ENCODE measurements around the gene EPHA2. TPM values are rescaled to one million over a fixed set of nuclear protein-coding genes. Genes with fewer than 3 reads are reported as not detected.

Gene EPHA2
- total RNA-seq, 1 donor from 2014 or later: not detected

DNA sequence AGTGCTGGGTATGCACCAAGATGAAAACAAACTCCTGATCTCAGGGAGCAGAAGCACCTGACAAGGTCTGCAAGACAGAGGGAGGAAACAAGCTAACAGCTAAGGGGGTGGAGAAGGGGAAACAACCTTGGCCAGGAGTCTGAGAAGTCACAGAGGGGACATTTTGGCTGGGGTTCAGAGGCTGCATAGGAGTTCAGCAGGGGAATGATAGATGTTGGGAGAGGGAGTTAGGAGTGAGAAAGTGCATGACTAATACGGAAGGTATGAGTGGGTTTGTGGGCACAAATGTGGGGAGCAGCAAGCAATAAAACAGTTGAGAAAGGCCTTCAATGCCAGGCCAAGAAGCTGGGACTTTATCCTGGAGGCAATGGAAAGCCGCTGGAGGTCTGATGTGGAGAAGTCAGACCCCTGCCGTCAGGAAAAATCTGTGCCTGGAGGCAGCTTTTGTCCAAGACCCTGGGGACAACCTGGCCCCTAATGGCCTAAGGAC is 16.4 kb downstream of the EPHA2 start:
- Mint-ChIP-seq H3K36me3 (ENCODE audit: low read depth) (no peaks in the 10 kb centered on the region), H3K9me3 (no peaks in the 10 kb centered on the region), H3K27me3 (ENCODE audit: low read depth) (peaks cover 2% of the 10 kb centered on the region), H3K4me1 (ENCODE audit: low read depth) (peaks cover 10% of the 10 kb centered on the region), H3K4me3 (ENCODE audit: low read depth) (no peak overlapping the region), H3K27ac (no peak overlapping the region)
- no peak for DNase-seq (ENCODE audit: low spot score)
- intact Hi-C loops (cut with micrococcal nuclease): no loop called here

DNA sequence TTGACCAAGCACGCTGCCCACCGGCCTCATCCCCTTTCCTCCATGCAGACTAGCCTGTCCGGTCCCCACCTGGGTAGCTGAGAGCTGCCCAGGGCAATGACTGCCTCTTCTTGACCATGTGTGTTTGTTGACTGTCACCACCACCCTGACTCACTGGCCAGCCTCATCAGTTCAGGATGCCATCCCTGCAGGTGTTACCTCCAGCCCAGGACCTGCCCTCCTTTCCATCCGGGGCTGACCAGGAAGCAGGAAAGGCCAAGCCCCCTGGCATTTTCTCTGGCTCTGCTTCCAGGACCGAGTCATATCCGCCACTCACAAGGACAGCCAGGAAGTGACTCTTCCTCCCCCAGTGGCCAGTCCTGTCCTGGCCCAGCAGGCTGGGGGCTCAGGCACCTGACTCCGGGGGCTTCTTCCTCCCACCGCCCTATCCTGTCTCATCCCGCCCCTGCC is 17.1 kb downstream of the EPHA2 start:
- Mint-ChIP-seq H3K4me1 (ENCODE audit: low read depth) (peaks cover 10% of the 10 kb centered on the region), H3K9me3 (no peaks in the 10 kb centered on the region), H3K4me3 (ENCODE audit: low read depth) (no peak overlapping the region), H3K27ac (no peak overlapping the region), H3K27me3 (ENCODE audit: low read depth) (peaks cover 2% of the 10 kb centered on the region), H3K36me3 (ENCODE audit: low read depth) (no peaks in the 10 kb centered on the region)
- intact Hi-C loops (cut with micrococcal nuclease): no loop called here
- DNase-seq (ENCODE audit: low spot score): no peak

GRCh38 chr1:16137890-16138467 is 17.9 kb downstream of the EPHA2 start:
- H3K4me3 Mint-ChIP-seq (ENCODE audit: low read depth): no peak overlapping the region
- H3K27ac Mint-ChIP-seq: no peak overlapping the region
- H3K9me3 Mint-ChIP-seq: no peaks in the 10 kb centered on the region
- H3K36me3 Mint-ChIP-seq (ENCODE audit: low read depth): no peaks in the 10 kb centered on the region
- DNase-seq (ENCODE audit: low spot score): no peak
- H3K4me1 Mint-ChIP-seq (ENCODE audit: low read depth): peaks cover 10% of the 10 kb centered on the region
- intact Hi-C loops (cut with micrococcal nuclease): no loop called here
- peaks cover 2% of the 10 kb centered on the region for H3K27me3 Mint-ChIP-seq (ENCODE audit: low read depth)

DNA sequence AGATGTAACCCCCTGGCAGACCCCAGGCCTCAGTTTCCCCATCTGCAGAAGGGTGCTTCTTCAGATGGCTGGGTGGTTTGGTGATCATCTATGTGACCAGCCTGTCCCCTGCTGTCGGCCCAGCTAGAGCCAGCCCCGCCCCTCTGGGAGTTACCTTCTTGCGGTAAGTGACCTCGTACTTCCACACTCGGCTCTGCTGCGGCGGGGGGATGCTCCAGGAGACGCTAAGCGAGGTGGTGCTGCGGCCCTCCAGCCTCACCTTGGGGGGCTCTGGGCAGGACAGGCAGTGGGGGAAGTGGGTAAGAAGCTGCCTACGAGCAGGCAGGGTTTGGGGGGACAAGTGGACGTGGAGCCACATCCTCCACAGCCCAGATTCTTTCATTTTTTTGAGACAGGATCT is 20.4 kb downstream of the EPHA2 start:
- H3K27ac Mint-ChIP-seq: no peak overlapping the region
- no peaks in the 10 kb centered on the region for H3K36me3 Mint-ChIP-seq (ENCODE audit: low read depth)
- no peaks in the 10 kb centered on the region for H3K27me3 Mint-ChIP-seq (ENCODE audit: low read depth)
- intact Hi-C loops (cut with micrococcal nuclease): no loop called here
- no peak for DNase-seq (ENCODE audit: low spot score)
- no peak overlapping the region for H3K4me3 Mint-ChIP-seq (ENCODE audit: low read depth)
- H3K9me3 Mint-ChIP-seq: no peaks in the 10 kb centered on the region
- H3K4me1 Mint-ChIP-seq (ENCODE audit: low read depth): peaks cover 4% of the 10 kb centered on the region

DNA sequence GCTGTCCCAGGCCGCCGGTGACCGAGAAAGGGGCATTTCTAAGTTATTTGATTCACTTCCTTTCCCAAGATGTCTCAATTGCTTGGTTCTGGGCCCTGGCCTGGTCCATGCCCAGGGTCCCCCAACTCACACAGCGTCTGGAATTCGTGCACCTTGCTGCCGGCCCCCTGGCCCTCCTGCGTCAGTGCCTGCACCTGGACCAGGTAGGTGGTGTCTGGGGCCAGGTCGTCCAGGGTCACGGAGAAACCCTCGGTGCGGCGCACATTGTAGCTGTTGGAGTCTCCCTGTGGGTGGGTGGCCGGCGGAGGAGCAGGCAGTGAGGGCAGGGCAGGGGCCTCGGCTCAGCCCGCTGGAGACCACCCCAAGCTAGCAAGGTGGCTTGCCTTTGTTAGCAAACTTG is 21.0 kb downstream of the EPHA2 start:
- Mint-ChIP-seq H3K27me3 (ENCODE audit: low read depth) (no peaks in the 10 kb centered on the region), H3K9me3 (no peaks in the 10 kb centered on the region), H3K4me3 (ENCODE audit: low read depth) (no peak overlapping the region), H3K4me1 (ENCODE audit: low read depth) (peaks cover 4% of the 10 kb centered on the region), H3K36me3 (ENCODE audit: low read depth) (no peaks in the 10 kb centered on the region), H3K27ac (no peak overlapping the region)
- DNase-seq (ENCODE audit: low spot score): no peak
- intact Hi-C loops (cut with micrococcal nuclease): no loop called here

GRCh38 chr1:16134066-16134801 is 21.6 kb downstream of the EPHA2 start:
- DNase-seq (ENCODE audit: low spot score): no peak
- no peak overlapping the region for H3K27ac Mint-ChIP-seq
- no peak overlapping the region for H3K4me3 Mint-ChIP-seq (ENCODE audit: low read depth)
- no peaks in the 10 kb centered on the region for H3K4me1 Mint-ChIP-seq (ENCODE audit: low read depth)
- no peaks in the 10 kb centered on the region for H3K27me3 Mint-ChIP-seq (ENCODE audit: low read depth)
- no peaks in the 10 kb centered on the region for H3K36me3 Mint-ChIP-seq (ENCODE audit: low read depth)
- H3K9me3 Mint-ChIP-seq: no peaks in the 10 kb centered on the region
- intact Hi-C loops (cut with micrococcal nuclease): no loop called here

DNA sequence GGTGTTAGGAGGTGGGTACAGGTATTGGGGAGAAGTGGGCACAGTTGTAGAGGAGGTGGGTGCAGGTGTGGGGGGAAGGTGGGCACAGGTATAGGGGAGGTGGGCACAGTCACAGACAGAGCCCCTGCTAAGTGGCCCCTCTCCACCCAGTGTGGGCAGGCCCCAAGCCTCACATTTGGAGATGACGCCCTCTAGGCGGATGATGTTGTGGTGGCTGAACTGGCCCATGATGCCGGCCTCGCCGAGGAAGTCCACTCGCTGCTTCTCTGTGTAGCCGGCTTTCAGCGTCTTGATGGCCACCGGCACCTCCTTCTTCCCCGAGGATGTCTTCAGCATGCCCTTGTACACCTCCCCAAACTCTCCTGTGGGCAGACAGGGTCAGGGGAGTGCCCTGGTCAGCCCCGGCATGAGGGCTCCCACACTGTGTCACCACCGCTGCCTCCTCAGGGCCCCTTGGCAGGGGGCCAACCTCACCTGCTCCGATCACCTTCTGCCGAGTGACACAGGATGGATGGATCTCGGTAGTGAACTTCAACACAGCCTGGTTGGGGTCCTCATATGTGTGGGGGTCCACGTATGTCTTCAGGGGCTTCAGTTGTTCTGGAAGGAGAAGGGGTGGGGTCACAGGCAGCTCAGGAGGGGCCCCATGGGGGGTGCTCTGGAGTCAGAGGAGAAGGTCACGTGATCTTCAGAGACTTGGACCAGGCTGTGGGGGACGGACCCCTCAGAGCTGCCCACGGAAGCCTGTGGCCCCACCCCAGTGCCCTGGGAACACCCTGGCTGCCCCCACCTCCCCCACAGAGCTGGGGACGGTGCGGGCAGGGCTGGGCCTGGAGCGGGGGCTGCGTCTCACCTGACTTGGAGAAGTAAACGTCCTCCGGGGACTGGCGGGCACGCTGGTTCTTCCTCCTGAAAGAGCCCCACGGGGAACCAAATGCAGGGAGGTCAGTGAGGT is 22.6 kb downstream of the EPHA2 start:
- H3K36me3 Mint-ChIP-seq (ENCODE audit: low read depth): no peaks in the 10 kb centered on the region
- no peak overlapping the region for H3K4me3 Mint-ChIP-seq (ENCODE audit: low read depth)
- H3K27me3 Mint-ChIP-seq (ENCODE audit: low read depth): no peaks in the 10 kb centered on the region
- DNase-seq (ENCODE audit: low spot score): no peak
- intact Hi-C loops (cut with micrococcal nuclease): no loop called here
- H3K4me1 Mint-ChIP-seq (ENCODE audit: low read depth): no peaks in the 10 kb centered on the region
- H3K27ac Mint-ChIP-seq: no peak overlapping the region
- no peaks in the 10 kb centered on the region for H3K9me3 Mint-ChIP-seq

DNA sequence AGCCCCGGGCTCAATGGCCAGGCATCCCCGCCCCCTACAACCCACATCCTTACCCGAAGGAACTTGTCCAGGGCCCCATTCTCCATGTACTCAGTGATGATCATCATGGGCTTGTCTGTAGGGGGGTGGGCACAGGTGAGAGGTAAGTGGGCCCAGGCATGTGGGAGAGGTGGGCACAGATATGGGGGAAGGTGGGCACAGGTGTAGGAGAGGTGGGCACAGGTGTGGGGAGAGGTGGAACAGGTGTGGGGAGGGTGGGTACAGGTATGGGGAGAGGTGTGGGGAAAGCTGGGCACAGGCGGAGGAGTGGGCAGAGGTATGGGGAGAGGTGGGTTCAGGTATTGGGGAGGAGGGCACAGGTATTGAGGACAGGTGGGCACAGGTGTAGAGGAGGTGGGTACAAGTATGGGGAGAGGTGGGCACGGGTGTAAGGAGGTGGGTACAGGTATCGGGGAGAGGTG is 23.5 kb downstream of the EPHA2 start:
- Mint-ChIP-seq H3K9me3 (no peaks in the 10 kb centered on the region), H3K27me3 (ENCODE audit: low read depth) (no peaks in the 10 kb centered on the region), H3K4me1 (ENCODE audit: low read depth) (no peaks in the 10 kb centered on the region), H3K36me3 (ENCODE audit: low read depth) (no peaks in the 10 kb centered on the region), H3K4me3 (ENCODE audit: low read depth) (no peak overlapping the region), H3K27ac (no peak overlapping the region)
- intact Hi-C loops (cut with micrococcal nuclease): no loop called here
- DNase-seq (ENCODE audit: low spot score): no peak

DNA sequence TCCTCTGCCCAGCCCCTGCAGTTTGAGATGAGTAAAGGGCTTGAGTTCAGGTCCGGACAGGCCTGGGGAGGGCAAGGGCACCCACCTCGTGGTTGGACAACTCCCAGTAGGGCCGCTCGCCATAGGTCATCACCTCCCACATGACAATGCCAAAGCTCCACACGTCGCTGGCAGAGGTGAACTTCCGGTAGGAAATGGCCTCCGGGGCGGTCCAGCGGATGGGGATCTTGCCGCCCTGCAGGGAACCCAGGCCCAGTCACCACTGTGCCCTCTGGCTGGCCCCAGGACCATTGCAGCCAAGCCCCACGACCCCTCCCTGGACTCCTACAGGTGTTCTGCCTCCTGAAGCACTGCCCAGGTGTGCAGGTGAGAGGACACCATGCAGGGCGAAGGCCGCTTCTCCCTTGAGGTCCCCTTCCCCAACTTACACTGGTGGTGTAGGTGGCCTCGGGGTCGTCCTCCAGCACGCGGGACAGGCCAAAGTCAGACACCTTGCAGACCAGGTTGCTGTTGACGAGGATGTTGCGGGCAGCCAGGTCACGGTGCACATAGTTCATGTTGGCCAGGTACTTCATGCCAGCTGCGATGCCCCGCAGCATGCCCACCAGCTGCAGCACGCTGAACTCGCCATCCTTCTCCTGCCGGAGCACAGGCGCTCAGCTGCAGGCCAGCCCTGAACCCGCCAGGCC is 24.1 kb downstream of the EPHA2 start:
- H3K9me3 Mint-ChIP-seq: no peaks in the 10 kb centered on the region
- H3K4me3 Mint-ChIP-seq (ENCODE audit: low read depth): no peak overlapping the region
- DNase-seq (ENCODE audit: low spot score): no peak
- no peak overlapping the region for H3K27ac Mint-ChIP-seq
- H3K27me3 Mint-ChIP-seq (ENCODE audit: low read depth): no peaks in the 10 kb centered on the region
- intact Hi-C loops (cut with micrococcal nuclease): no loop called here
- H3K4me1 Mint-ChIP-seq (ENCODE audit: low read depth): no peaks in the 10 kb centered on the region
- no peaks in the 10 kb centered on the region for H3K36me3 Mint-ChIP-seq (ENCODE audit: low read depth)

GRCh38 chr1:16130827-16131226 is 25.0 kb downstream of the EPHA2 start:
- no peak overlapping the region for H3K27ac Mint-ChIP-seq
- H3K4me3 Mint-ChIP-seq (ENCODE audit: low read depth): no peak overlapping the region

DNA sequence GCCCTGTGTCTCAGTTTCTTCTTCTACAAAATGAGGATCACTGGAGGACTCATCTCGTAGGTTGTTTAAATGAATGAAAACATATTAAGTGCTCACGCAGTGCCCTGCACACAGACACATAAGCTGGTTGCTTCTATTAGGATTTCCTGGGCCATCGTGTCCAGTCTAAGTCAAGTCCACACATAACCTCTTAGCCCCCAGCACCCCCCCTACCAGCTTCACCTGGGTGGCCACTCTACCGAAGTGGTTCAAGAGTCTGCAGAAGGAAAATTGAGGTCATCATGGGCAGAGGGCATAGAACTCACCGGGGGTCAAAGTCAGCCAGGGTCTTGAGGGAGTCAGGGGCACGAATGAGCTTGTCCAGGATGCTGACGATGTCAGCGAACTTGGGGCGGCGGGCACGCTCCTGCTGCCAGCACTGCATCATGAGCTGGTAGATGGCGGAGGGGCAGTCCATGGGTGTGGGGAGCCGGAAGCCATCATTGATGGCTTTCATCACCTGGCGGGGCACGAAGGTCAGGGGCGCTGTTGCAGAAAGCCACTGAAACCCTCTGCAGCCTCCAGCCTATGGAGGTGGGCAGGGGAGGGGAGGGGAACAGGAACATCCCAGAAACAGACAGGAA is 25.8 kb downstream of the EPHA2 start:
- no peaks in the 10 kb centered on the region for H3K4me1 Mint-ChIP-seq (ENCODE audit: low read depth)
- no peak overlapping the region for H3K27ac Mint-ChIP-seq
- H3K4me3 Mint-ChIP-seq (ENCODE audit: low read depth): no peak overlapping the region
- no peaks in the 10 kb centered on the region for H3K36me3 Mint-ChIP-seq (ENCODE audit: low read depth)
- no peaks in the 10 kb centered on the region for H3K9me3 Mint-ChIP-seq
- no peak for DNase-seq (ENCODE audit: low spot score)
- intact Hi-C loops (cut with micrococcal nuclease): no loop called here
- no peaks in the 10 kb centered on the region for H3K27me3 Mint-ChIP-seq (ENCODE audit: low read depth)

More at GRCh38 chr1:16130827-16131226, 25.0 kb downstream of the EPHA2 start:
- Mint-ChIP-seq H3K4me1 (ENCODE audit: low read depth) (no peaks in the 10 kb centered on the region), H3K9me3 (no peaks in the 10 kb centered on the region), H3K36me3 (ENCODE audit: low read depth) (no peaks in the 10 kb centered on the region), H3K27me3 (ENCODE audit: low read depth) (no peaks in the 10 kb centered on the region)
- intact Hi-C loops (cut with micrococcal nuclease): no loop called here
- no peak for DNase-seq (ENCODE audit: low spot score)

DNA sequence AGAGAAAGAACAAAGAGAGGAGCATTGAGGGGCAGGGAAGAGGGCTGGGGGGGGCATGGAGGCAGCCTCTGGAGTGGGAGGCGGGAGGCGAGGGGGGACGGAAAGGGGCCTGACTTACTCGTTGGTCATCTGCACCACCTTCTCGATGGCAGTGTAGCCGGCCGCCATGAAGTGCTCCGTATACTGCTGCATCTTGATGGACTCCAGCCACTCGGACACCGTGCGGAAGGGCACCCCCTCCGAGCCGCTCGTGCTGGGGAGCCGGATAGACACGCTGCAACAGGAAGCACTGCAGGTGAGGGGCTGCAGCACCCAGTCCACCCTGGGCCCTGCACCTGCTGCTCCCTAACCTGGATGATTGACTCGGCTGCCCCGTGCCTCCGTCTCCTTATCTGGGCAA is 26.6 kb downstream of the EPHA2 start:
- DNase-seq (ENCODE audit: low spot score): no peak
- intact Hi-C loops (cut with micrococcal nuclease): no loop called here
- no peaks in the 10 kb centered on the region for H3K27me3 Mint-ChIP-seq (ENCODE audit: low read depth)
- H3K4me1 Mint-ChIP-seq (ENCODE audit: low read depth): no peaks in the 10 kb centered on the region
- no peaks in the 10 kb centered on the region for H3K36me3 Mint-ChIP-seq (ENCODE audit: low read depth)
- H3K9me3 Mint-ChIP-seq: no peaks in the 10 kb centered on the region
- H3K4me3 Mint-ChIP-seq (ENCODE audit: low read depth): no peak overlapping the region
- H3K27ac Mint-ChIP-seq: no peak overlapping the region
